Prostate gland (tissue), 2 donors: ENCODE data around the gene SLC25A27.

ENCODE experiments used
- CTCF ChIP-seq, 4 experiments: fragments of 200-600 bp in 2 of 4; fragments of 450-650 bp in 2 of 4; sonication (generic) in 2 of 4; IDR thresholded peaks; 1 replicate in 3 of 4; 2 replicates in 1 of 4; pipeline ENCODE4 v1.5.1; 2016 to 2019; ENCODE audit warnings: antibody characterized with exemption in 4 of 4, mild to moderate bottlenecking in 2 of 4, moderate library complexity in 2 of 4
- POLR2A ChIP-seq: fragments of 450-650 bp; IDR thresholded peaks from one replicate; pipeline ENCODE4 v1.6.1; 2016; ENCODE audit warnings: antibody characterized with exemption, mild to moderate bottlenecking

- TF ChIP-seq CTCF (IDR thresholded peaks at IDR 0.05) (no peak), POLR2A (no peak)
Observed at GRCh38 chr6:46677314-46677654, 24.5 kb downstream of the SLC25A27 start.
